Measurements from ENCODE around the gene ABCC1.
"Not testable (repeated sequence)": the region's sequence is repeated elsewhere in the genome, so short reads cannot be mapped to it uniquely, and the experiment has no call there.

ABCC1 gene

DNA sequence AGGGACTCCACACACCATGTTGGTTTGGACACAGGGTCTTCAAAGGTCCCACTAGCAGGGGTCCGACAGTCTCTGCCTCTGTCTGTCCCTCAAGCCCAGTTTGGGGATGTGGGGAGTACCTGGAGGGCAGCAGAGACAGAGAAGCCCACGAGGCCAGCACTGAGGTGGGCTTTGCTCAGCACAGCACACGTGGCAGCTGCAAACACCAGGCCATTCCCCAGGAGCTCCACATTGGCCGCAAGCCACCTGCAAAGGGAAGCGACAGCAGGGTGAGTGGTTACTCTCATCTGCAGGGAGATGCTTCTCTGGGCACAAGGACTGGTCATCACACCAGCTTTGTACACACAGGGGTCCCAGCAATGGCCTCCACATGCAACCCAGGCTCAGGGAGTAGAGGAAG is 211.9 kb downstream of the ABCC1 start:
- no peak for DNase-seq (ENCODE audit: low spot score)

- not testable (repeated sequence) for DNase-seq (ENCODE audit: low spot score)
Measured at GRCh38 chr16:16161840-16162239, 212.4 kb downstream of the ABCC1 start.

- no peak for DNase-seq (ENCODE audit: low spot score)
Measured at GRCh38 chr16:16162591-16162990, 213.2 kb downstream of the ABCC1 start.

GRCh38 chr16:16163109-16163508 is 213.7 kb downstream of the ABCC1 start:
- DNase-seq (ENCODE audit: low spot score) = no peak

GRCh38 chr16:16163571-16163970 is 214.2 kb downstream of the ABCC1 start:
- no peak for DNase-seq (ENCODE audit: low spot score)

DNA sequence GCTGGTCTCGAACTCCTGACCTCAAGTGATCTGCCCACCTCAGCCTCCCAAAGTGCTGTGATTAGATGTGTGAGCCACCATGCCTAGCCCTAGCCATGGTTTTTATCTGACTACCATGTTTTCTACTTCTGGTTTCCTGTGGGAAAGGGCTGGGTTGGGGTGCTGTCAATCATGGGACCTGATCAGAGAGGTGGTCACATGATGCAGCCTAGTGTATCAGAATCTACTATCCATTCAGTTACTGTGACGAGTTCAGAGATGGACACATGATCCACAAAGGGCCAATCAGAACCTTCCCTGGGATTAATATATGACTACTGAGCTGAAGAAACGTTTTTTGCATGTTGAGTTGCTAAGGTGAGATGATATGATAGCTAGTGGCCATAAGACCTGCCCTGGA is 214.8 kb downstream of the ABCC1 start:
- DNase-seq (ENCODE audit: low spot score) = no peak

DNA sequence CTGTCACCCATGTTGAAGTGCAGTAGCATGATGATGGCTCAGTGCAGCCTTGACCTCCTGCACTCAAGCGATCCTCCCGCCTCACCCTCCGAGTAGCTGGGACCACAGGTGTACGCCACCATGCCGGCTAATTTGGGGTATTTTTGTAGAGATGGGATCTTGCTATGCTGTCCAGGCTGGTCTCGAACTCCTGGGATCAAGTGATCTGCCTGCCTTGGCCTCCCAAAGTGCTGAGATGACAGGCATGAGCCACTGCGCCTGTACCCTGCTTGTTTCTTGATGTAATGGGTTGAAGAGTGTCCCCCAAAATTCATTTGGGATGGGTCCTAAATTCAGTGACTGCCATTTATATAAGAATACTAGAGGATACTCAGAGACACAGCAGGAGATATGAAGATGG is 216.7 kb downstream of the ABCC1 start:
- DNase-seq (ENCODE audit: low spot score) = no peak

GRCh38 chr16:16166949-16167348 is 217.5 kb downstream of the ABCC1 start:
- no peak for DNase-seq (ENCODE audit: low spot score)

GRCh38 chr16:16167927-16168326 is 218.5 kb downstream of the ABCC1 start:
- no peak for DNase-seq (ENCODE audit: low spot score)

DNA sequence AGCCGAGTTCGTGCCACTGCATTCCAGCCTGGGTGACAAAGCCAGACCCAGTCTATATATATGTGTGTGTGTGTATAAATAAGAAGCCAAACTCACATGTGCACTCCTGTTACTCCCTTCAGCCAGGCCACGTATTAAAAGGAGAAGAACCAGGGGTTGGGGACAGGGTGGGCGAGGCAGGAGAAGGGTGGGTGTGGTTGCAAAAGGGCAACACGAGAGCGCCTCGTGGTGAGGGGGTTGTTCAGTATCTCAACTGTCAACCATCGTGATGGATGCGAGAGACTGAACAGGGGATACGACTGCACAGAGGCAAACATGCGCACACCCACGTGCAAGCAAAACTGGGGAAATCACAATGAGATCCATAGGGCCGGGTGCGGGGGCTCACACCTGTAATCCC is 219.0 kb downstream of the ABCC1 start:
- DNase-seq (ENCODE audit: low spot score) = no peak

DNA sequence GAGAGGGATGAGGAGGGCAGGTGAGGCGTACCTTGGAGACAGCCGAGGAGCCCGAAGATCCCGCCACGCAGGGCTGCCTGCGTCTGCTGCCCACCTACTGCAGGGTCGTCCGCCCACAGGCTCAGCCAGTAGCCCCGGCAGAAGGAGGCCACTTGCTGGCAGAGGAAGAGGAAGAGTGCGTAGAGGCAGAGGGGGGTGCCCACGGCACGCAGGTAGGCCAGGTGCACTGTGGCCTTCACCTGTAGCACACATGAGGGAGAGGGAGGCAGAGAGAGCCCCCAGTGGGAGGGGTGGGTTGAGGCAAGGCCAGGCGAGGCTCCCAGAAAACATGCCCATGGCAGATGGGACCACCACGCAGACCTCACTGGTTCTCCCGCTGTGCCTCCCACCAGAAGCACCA is 220.2 kb downstream of the ABCC1 start:
- DNase-seq (ENCODE audit: low spot score) = no peak

DNA sequence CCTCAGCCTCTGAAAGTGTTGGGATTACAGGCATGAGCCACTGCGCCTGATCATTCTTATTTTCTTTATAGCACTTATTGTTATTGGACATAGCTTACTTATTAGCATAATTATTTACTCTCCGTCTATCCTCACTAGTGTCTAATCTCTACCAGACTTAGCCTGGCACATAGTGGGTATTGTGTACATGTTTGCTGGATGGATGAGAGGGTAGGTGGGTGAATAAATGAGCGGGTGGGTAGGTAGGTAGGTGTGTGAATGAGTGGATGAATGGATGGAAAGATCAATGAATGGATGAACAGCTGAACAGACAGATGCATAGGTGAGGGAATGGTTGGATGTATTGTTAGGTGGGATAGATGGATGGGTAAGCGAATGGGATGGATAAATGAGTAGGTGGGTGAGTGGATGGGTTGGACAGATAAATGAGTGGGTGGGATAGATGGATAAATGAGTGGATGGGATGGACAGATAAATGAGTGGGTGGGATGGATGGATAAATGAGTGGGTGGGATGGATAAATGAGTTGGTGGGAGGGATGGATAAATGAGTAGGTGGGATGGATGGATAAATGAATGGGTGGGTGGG is 222.0 kb downstream of the ABCC1 start:
- DNase-seq (ENCODE audit: low spot score) = no peak

GRCh38 chr16:16172991-16173390 is 223.6 kb downstream of the ABCC1 start:
- DNase-seq (ENCODE audit: low spot score) = no peak

DNA sequence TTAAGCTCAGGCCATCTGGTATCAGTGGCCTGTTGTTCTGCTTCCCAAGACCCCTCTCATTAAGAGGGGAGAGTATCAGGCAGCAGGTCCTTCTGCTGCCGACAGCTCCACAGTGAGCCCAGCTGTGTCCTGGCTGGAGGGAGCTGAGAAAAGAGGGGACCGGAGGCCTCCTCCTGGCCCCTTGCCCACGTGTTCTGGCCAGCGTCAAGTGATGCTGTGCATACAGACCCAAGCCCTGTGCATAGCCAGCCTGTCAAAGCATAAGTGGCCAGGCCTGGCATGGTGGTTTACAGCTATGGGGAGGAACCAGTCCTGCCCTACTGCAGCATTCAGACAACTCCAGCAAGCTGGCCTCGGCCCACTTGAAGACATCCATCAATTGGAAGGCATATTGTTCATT is 225.9 kb downstream of the ABCC1 start:
- no peak for DNase-seq (ENCODE audit: low spot score)

DNA sequence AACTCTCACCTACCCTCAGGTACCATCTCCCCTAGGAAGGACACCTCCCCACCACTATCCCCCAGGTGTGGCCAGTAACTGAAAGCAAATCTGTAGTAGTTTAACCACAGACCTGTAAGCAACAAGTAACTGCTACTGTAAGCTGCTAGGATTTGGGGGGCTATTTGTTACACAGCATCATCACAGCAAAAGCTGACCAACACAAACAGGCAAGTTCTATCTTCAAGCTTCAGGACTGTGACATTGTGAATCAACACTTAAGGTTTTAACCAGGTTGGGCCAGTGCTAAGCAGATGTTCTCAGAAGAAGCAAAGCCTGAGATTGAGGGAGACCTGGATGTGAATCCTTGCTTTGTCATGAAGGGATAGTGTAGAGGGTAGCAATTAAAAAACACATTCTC is 226.9 kb downstream of the ABCC1 start:
- no peak for DNase-seq (ENCODE audit: low spot score)

- no peak for DNase-seq (ENCODE audit: low spot score)
Measured at GRCh38 chr16:16178455-16179162, 229.2 kb downstream of the ABCC1 start.

GRCh38 chr16:16181748-16182147 is 232.3 kb downstream of the ABCC1 start:
- DNase-seq (ENCODE audit: low spot score) = not testable (repeated sequence)

- no peak for DNase-seq (ENCODE audit: low spot score)
Measured at GRCh38 chr16:16182918-16183317, 233.5 kb downstream of the ABCC1 start.

GRCh38 chr16:16183562-16183961 is 234.1 kb downstream of the ABCC1 start:
- no peak for DNase-seq (ENCODE audit: low spot score)

DNA sequence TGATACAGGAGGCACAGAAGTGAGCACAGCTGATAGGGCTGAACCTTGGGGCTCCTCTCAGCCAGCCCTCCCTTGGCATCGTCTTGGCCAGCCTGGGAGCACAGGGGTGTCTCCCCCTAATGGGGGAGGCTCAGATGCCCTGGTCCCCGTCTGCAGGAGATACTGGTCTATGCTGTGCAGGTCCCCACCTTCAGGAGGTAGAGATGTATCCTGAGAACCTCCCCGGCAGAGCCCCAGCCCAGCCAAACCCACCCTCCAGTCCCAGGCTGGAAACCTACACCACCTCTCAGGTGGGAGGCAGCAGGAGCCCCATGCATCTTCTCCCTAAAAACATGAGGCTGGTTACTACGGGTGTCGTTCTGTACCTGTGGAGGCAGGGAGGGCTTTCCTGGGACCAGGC is 235.2 kb downstream of the ABCC1 start:
- DNase-seq (ENCODE audit: low spot score) = no peak

DNA sequence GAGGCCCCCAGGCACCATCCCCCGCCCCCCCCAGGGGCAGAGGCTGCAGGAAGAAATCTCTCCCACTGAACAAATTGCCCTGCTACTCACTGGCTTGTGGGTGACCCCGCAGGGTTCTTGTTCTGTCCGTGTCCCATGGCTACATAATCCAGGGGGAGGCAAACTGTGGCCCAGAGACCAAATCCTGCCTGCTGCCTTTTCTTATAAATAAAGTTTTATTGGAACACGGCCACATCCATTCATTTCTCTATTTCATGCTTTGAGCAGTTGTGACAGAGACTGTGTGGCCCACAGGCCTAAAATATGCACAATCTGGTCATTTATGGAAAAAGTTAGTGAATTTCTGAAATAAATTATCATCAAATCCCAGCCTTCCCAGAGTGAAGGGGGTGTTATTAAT is 235.7 kb downstream of the ABCC1 start:
- DNase-seq (ENCODE audit: low spot score) = no peak

- no peak for DNase-seq (ENCODE audit: low spot score)
Measured at GRCh38 chr16:16186820-16187219, 237.4 kb downstream of the ABCC1 start.

- DNase-seq (ENCODE audit: low spot score) = no peak
Measured at GRCh38 chr16:16188827-16189226, 239.4 kb downstream of the ABCC1 start.

DNA sequence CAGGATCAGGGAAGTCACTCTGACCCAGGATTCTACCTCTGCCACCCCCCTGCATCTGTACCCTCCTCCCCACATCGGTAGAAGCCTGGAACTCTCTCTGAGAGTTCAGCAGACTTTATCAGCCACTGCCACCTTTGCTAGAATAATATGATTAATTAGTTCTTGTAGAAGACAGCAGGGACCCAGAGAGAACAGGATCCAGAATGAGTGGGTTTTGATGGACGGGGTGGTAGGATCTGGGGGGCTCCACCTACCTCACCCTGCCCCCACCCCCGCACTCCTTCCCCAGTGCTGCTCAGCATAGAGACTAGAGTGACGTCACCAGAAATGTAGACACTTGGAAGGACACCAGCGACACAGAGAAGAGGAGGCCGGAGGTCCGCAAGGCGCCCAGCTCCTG is 240.4 kb downstream of the ABCC1 start:
- DNase-seq (ENCODE audit: low spot score) = no peak
